Sigmoid colon (tissue), 4 donors: ENCODE measurements around the gene CARD9.

ENCODE experiments used
- EP300 ChIP-seq, 4 donors: sonication (generic); formaldehyde crosslinking; IDR thresholded peaks; one replicate each; pipeline ENCODE4 v1.6.1; 2017; ENCODE audit warnings: antibody characterized with exemption in 4 of 4
- POLR2A ChIP-seq, 2 donors: fragments of 450-650 bp; IDR thresholded peaks; one replicate each; pipeline ENCODE4 v1.6.1; 2016; ENCODE audit warnings: antibody characterized with exemption in 2 of 2, mild to moderate bottlenecking in 2 of 2, moderate library complexity in 2 of 2
- TF ChIP-seq, protein P1 (sequence below), 4 experiments: fragments of 450-650 bp in 3 of 4; fragments of 200-600 bp in 1 of 4; IDR thresholded peaks; one replicate each; pipeline ENCODE4 v1.5.1; 2016 to 2019; ENCODE audit warnings: antibody characterized with exemption in 4 of 4, mild to moderate bottlenecking in 3 of 4, moderate library complexity in 2 of 4

DNA sequence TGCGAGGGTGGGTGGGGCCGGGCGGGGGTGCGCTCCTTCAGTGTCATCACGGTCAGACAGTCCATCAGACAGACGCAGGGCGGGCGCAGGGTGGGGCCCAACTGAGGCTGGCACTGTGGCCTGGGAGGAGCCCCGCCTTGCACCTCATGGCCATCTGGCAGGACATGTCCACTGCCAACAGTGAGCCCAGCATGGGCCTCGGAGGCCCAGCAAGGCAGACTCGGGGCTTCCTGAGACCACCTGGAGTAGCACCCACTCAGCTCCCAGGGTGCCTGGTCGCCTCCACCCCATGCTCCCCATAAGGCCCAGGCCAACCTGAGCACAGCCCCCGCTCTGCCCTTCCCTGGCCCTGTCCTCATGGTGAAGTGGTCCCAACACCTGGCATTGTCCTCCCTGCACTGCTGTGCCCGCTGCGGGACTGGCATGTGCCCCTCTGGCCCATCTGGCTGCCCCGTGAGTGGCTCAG lies 54.7 kb downstream of the CARD9 start:
- TF ChIP-seq, protein P1, sequence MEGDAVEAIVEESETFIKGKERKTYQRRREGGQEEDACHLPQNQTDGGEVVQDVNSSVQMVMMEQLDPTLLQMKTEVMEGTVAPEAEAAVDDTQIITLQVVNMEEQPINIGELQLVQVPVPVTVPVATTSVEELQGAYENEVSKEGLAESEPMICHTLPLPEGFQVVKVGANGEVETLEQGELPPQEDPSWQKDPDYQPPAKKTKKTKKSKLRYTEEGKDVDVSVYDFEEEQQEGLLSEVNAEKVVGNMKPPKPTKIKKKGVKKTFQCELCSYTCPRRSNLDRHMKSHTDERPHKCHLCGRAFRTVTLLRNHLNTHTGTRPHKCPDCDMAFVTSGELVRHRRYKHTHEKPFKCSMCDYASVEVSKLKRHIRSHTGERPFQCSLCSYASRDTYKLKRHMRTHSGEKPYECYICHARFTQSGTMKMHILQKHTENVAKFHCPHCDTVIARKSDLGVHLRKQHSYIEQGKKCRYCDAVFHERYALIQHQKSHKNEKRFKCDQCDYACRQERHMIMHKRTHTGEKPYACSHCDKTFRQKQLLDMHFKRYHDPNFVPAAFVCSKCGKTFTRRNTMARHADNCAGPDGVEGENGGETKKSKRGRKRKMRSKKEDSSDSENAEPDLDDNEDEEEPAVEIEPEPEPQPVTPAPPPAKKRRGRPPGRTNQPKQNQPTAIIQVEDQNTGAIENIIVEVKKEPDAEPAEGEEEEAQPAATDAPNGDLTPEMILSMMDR (IDR thresholded peaks at IDR 0.05), result no peak
- no peak for TF ChIP-seq EP300 (IDR thresholded peaks at IDR 0.05)
- no peak for TF ChIP-seq POLR2A (IDR thresholded peaks at IDR 0.05)
